ENCODE results near the gene MAP7D3.

Gene MAP7D3

GRCh38 chrX:136203438-136203837, 47.8 kb downstream of the MAP7D3 start:
- FAIRE-seq: no peak

DNA sequence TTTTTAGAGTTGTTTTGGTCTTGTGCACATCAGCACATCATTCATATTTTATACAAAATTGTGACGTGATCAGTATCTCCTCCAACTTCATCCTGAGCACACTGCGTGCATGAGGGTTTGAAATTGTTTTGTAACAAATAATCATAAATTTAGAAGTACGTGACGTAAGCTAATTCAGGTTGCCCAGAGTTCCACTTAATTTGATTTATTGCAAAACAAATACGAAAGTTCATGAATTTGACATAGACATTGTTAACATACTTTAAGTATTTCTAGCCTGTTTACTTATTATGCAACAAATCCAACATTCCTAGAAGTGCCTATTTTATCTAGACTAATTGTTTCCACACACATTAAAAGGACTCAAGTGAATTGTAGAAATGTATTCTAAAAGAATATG, 48.3 kb downstream of the MAP7D3 start:
- FAIRE-seq: no peak

GRCh38 chrX:136201601-136202000, 49.6 kb downstream of the MAP7D3 start:
- no peak for FAIRE-seq

- no peak for FAIRE-seq
Measured at GRCh38 chrX:136200466-136200865, 50.7 kb downstream of the MAP7D3 start.

GRCh38 chrX:136199365-136199764, 51.8 kb downstream of the MAP7D3 start:
- no peak for FAIRE-seq

DNA sequence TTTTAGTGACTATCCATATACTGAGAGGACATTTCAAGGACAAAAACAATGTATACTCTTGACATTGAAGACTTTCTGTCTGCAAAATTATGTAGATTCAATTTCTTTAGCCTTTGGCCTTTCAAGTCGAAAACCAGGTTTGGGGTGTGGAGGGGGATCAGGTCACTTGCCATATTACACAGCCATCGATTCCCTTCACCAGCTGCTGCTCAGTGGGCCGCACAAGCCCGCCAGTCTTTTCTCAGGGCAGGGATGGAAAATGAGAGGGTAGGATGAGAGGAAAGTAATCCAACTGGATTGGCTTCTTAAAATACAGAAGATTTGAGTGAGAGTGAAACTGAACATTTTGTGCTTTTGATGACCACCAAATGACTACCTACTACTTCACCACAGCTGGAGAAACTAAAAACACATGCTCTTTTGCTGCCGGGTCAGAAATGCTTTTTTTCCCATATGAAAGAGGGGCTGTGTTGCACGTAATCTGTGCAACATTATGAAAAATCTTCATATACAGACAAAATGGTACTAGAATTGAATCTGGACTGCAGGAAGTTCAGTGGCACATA, 52.4 kb downstream of the MAP7D3 start:
- no peak for FAIRE-seq

DNA sequence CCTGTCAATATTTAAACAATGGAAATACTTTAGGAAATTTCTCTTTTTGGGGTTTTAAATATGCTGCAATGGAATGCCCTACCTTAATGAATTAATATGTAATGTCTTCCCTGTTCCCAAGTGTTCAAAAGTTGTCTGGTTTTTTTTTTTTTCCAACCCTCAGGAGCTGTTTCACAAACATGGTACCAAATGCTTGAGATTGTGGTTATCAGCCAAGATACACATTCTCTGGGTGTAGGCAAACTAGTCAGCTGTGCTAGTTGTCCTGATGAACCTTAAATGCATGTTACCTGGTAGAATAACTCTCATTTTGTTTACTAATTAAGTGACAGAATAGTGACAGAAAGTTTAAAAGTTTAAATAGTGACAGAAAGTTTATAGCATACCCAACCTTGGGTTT, 53.2 kb downstream of the MAP7D3 start:
- FAIRE-seq: no peak

- FAIRE-seq: no peak
Measured at GRCh38 chrX:136196691-136197155, 54.5 kb downstream of the MAP7D3 start.

DNA sequence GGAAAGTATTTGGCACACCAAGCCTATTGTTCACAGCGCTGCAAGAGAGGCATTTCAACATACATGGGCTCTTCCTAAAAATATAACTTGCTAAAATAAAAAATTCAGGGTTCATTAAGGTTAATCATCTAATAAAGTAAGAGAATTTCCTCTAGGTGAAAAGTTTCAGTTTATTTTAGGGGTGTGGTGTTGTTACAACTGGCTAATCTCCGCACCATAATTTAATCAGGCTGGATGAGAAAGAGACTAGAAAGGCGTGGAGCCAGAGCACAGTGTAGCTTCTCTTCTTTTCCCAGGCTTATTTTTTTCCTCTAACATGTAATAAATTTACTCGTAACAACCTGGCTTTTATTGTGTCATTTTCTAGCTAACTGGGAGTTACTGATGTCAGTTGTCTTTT, 56.0 kb downstream of the MAP7D3 start:
- no peak for FAIRE-seq

DNA sequence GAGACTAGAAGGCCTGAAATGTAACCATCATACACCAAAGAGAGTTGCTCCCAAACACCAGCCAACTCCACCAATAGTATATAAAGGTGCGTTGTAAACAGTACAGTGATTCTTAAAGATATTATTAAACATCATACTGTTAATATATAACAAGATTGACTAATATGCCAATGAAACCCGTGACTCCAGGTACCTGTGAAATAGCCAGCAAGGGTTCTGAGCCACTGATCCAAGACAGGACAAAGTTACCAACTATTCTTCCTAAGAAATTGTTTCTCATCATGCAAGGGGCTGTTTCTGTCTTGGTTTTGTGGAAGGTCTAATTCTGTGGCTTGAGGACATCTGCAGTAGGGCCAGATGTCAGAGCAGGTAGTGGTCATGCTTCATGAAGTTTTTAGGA, 56.7 kb downstream of the MAP7D3 start:
- FAIRE-seq: no peak

DNA sequence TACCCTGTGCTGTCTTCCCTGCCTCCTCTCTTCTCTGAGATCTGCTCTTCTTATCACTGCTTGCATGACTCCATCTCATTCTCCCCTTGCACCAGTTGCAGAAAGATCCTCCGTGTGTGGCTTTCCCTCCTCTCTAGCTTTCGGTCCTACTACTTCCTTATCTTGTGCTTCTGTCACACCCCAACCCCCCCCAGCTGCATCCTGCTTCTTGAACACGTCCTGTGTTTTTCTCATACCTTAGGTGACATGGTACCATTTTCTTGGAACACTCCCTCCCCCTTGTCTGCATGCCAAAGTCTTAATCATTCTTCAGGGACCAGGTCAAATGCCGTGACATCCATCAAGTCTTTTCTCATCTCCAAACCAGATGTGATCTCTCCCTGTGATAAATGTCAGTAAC, 57.4 kb downstream of the MAP7D3 start:
- FAIRE-seq: no peak

DNA sequence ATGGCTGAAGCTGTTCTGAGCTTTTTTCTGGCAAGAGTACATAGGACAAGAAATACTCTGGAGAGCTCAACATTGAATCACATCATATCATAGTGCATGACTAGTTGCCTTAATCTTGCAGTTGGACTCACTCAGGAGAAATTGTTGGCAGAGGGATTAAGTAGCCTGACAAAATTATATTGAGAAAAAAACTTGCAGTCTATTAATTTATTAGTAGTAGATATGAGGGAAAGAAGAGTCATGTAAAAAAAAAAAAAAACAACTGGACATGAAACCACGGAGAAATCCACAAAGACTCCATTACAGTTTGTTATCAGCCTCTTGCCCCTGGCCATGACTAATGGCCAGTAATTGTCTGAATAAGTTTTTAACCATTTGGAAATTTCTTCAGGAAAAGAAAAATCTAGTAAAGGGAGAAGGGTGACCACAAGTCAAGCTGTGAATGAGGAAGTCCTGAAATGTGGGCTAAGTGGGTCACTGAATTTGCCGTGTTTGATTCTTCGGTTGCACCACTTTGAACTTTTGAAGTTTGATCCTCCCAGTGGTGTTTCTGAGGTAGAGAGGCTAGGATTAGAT, 58.3 kb downstream of the MAP7D3 start:
- FAIRE-seq: no peak

DNA sequence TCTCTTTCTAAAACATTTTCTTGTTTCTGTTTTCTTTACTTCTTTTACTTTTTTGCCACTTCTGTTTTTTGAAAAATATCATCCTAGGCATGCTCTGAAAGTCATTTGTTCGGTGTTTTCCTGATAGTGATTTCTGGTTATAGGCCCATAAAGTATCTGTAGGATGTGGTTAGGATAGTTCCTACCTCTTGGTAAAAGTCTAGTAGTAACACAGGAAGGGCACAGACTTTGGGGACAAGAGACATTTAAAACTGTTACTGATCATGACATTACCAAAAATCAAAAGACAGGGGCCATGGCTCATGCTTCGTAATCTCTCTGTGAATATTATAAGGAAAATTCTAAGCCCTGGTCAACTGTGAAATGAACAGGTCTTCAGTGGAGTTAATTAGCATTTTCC, 59.1 kb downstream of the MAP7D3 start:
- peak; percentile 21 for FAIRE-seq

GRCh38 chrX:136191171-136191570, 60.0 kb downstream of the MAP7D3 start:
- FAIRE-seq: no peak

- FAIRE-seq: no peak
Measured at GRCh38 chrX:136190038-136190713, 61.0 kb downstream of the MAP7D3 start.

DNA sequence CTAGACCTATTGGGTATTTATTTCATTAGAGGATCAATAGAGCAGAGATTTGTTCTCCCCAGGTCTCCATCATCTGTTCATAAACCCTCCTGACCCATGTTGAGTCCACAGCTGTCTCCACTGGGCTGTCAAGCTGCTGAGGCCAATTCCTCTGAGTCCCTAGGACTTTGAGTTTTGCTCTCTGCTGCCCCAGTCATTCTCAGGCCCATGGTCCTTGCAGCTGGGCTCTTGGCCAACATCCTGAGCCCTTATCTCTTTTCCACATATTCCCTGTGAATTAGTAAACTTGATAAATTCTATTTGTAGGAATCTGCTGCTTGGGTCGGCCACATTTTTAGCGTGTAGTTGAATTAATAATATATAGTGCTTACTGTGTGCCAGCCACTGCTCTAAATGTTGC, 62.0 kb downstream of the MAP7D3 start:
- FAIRE-seq: no peak

- no peak for FAIRE-seq
Measured at GRCh38 chrX:136186023-136186413, 65.2 kb downstream of the MAP7D3 start.

GRCh38 chrX:136185401-136186022, 65.7 kb downstream of the MAP7D3 start:
- FAIRE-seq: no peak

GRCh38 chrX:136183917-136184316, 67.3 kb downstream of the MAP7D3 start:
- no peak for FAIRE-seq

- peak; percentile 67 for FAIRE-seq
Measured at GRCh38 chrX:136183172-136183571, 68.0 kb downstream of the MAP7D3 start.

- FAIRE-seq: no peak
Measured at GRCh38 chrX:136182414-136182813, 68.8 kb downstream of the MAP7D3 start.

DNA sequence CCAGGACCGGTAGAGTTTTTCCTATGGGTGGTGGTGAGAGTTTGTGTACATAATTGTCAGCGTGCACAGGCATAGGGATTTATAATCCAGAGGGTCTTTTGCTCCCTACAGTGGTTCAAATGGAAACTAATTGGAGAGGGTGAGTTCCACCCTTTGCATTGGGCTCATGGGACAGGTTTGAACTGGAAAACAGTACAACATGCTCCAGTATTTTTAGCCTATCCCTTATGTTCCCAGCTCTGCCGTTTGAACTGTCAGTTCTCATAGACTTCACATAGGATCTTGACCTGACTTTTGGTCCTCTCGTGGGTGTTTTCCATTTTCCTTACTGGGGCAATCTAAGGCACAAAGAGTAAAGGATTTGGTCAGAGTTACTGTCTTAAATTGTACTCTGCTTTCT, 72.1 kb downstream of the MAP7D3 start:
- FAIRE-seq: no peak

DNA sequence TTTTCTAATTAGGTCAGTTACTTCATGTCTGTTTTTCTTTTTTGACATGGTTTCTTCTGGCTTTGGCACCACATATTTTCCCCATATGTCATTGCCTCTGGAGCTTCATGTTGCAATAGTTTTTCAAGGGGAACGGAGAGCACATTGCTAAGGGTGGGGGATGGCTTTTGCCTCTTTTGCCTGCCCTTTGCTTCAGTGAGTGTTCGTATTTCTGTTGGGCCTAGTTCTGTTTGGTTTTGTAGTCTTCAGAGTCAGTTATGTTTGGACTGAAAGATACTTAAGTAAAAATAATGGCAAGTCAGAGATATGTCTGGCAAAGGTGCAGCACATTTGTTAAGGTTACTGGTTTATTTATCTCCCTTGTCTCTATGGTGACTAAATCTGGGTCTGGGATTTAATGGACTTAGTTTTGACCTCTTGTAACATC, 74.8 kb downstream of the MAP7D3 start:
- FAIRE-seq: no peak

DNA sequence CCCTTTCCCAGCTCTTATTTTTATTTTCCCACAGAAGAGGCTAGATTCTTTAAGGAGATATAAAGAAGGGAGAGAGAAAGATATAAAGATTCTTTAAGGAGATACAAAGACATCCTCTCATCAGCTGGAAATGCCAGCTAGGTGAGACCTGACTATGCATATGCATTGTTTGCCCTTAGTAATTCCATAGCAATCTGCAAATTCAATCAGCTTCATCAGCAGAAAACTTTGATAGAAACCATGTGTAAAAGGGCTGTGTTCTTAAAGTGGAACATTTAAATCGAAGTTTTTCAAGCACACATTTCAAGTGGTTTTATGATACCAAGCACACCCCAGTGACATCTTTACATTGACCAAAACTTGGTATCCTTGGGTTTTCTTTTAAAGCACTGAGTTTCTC, 79.8 kb downstream of the MAP7D3 start:
- no peak for FAIRE-seq
